OCI-LY7 (cell line): Measurements from ENCODE around the gene MYBPC2.

Source experiments
- EZH2phosphoT487 ChIP-seq: fragments of 200-600 bp; sonication (generic); IDR thresholded peaks from 2 replicates; pipeline ENCODE4 v1.6.1; 2018; ENCODE audit warnings: low read depth, borderline replicate concordance, mild to moderate bottlenecking, mixed run types, antibody characterized with exemption, low read length, moderate library complexity, mixed read lengths
- TF ChIP-seq, protein P1 (sequence below): fragments of 200-600 bp; sonication (generic); conservative IDR thresholded peaks from 2 replicates; pipeline ENCODE4 v1.5.1; 2014; ENCODE audit warnings: mild to moderate bottlenecking, antibody characterized with exemption, low read length, moderate library complexity, mixed read lengths

DNA sequence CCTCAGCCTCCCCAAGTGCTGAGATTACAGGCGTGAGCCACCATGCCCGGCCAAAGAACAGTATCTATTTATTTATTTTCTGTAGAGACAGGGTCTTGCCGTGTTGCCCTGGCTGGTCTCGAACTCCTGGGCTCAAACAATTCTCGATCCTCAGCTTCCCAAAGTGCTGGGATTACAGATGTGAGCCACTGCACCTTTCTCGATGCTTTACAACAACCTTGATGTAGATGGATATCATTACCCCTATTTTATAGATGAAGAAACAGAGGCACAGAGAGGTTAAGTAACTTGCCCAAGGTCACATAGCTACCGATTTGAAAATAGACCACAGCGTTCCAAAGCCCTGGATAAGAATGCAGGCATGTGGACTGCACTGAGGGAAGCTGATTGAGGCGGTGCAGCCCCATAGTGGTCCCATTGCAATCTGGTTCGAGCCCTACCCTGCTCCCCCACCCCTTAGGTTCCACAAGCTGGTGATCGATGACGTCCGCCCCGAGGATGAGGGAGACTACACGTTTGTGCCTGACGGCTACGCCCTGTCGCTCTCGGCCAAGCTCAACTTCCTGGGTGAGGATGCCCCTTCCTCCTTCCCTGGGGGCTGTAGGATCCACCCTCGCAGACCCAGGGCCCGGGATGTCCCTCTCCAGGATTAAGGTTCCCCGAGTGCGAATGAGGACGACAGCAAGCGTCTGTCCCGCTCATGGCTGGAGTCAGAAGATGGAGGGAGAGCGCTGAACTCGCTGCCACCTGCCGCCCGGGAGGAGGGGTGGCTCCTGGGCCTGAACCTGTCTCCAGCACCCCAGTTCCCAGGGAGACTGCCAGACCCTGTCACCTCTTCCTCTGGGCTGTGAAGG, 17.9 kb downstream of the MYBPC2 start:
- TF ChIP-seq, protein P1, sequence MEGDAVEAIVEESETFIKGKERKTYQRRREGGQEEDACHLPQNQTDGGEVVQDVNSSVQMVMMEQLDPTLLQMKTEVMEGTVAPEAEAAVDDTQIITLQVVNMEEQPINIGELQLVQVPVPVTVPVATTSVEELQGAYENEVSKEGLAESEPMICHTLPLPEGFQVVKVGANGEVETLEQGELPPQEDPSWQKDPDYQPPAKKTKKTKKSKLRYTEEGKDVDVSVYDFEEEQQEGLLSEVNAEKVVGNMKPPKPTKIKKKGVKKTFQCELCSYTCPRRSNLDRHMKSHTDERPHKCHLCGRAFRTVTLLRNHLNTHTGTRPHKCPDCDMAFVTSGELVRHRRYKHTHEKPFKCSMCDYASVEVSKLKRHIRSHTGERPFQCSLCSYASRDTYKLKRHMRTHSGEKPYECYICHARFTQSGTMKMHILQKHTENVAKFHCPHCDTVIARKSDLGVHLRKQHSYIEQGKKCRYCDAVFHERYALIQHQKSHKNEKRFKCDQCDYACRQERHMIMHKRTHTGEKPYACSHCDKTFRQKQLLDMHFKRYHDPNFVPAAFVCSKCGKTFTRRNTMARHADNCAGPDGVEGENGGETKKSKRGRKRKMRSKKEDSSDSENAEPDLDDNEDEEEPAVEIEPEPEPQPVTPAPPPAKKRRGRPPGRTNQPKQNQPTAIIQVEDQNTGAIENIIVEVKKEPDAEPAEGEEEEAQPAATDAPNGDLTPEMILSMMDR = no peak
- TF ChIP-seq EZH2phosphoT487 = no peak
